H1 (cell line): ENCODE measurements around the gene HGFAC. TPM values are rescaled to one million over a fixed set of nuclear protein-coding genes. Genes with fewer than 3 reads are reported as not detected.

ENCODE experiments used
- CBX8 ChIP-seq: fragments of 300-800, 300-1000 bp; sonication (generic); IDR thresholded peaks from 2 replicates; pipeline ENCODE4 v1.7.1; 2016; ENCODE audit warnings: low read depth, low read length, borderline replicate concordance
- E2F6 ChIP-seq: IDR thresholded peaks from 2 replicates; pipeline ENCODE4 v1.6.1; 2012; ENCODE audit warnings: inconsistent platforms
- EP300 ChIP-seq, 2 experiments: IDR thresholded peaks; 1 replicate in 1 of 2; 2 replicates in 1 of 2; pipeline ENCODE4 v1.6.1; 2011 to 2012; ENCODE audit warnings: low read depth in 2 of 2, low read length in 2 of 2, mild to moderate bottlenecking in 2 of 2, borderline replicate concordance in 1 of 2, inconsistent platforms in 1 of 2, moderate library complexity in 1 of 2
- GTF2F1 ChIP-seq: IDR thresholded peaks from 2 replicates; pipeline ENCODE4 v1.6.1; 2012; ENCODE audit warnings: low read depth, low read length, improper control_type of control experiment, borderline replicate concordance
- KDM5A ChIP-seq: fragments of 200-600 bp; IDR thresholded peaks from 2 replicates; pipeline ENCODE4 v1.7.1; 2012; ENCODE audit warnings: mild to moderate bottlenecking, low read length, inconsistent platforms, mixed read lengths
- POLR2A ChIP-seq, 2 experiments: IDR thresholded peaks; 1 replicate in 1 of 2; 2 replicates in 1 of 2; pipeline ENCODE4 v1.6.1; 2011; ENCODE audit warnings: low read depth in 2 of 2, low read length in 2 of 2, mild to moderate bottlenecking in 2 of 2; ENCODE audit errors: control extremely low read depth in 1 of 2
- POLR2AphosphoS5 ChIP-seq: IDR thresholded peaks from 2 replicates; pipeline ENCODE4 v1.6.1; 2011; ENCODE audit warnings: low read depth, low read length
- RXRA ChIP-seq: IDR thresholded peaks from 2 replicates; pipeline ENCODE4 v1.6.1; 2011; ENCODE audit warnings: low read depth, mild to moderate bottlenecking, low read length, moderate library complexity; ENCODE audit not compliant: insufficient read depth
- SAP30 ChIP-seq: fragments of 300-600 bp; sonication (generic); IDR thresholded peaks from 2 replicates; pipeline ENCODE4 v1.7.1; 2012; ENCODE audit warnings: low read length, moderate library complexity, mild to moderate bottlenecking, inconsistent platforms; ENCODE audit not compliant: insufficient read depth, insufficient replicate concordance
- polyA plus RNA-seq, 7 experiments: library from polyadenylated mRNA; depleted of rRNA in 3 of 7; stranded (reverse) in 5 of 7; unstranded in 2 of 7; fragments of >200 nt in 5 of 7; fragments of 200-250 nt in 2 of 7; gene quantifications; 1 replicate in 5 of 7; 2 replicates in 1 of 7; 4 replicates in 1 of 7; pipeline versions ENCODE4 v1.2.1 to v1.2.3, GENCODE V29; 2011 to 2013; ENCODE audit warnings: missing spikeins in 2 of 7, mixed read lengths in 2 of 7
- total RNA-seq: library from RNA; stranded (reverse); fragmentation: NEBNext Ultra II Directional; extraction: Animal tissue kit (Norgen Biotek cat#: 25700); gene quantifications from 2 replicates; pipeline ENCODE4 v1.2.1, GENCODE V29; 2021

The HGFAC gene
- total and polyA plus RNA-seq, 2 of the 8 experiments (the other 6 are each of a cell fraction or from before 2014, with no cell fraction given): 0.14 to 0.15 TPM

- TF ChIP-seq SAP30 (no peak), GTF2F1 (no peak), POLR2A (IDR thresholded peaks at IDR 0.05; ENCODE audit: control extremely low read depth in 1 of 2, low read depth in 2 of 2, low read length in 2 of 2) (no peak), POLR2AphosphoS5 (no peak), E2F6 (no peak), EP300 (IDR thresholded peaks at IDR 0.05; ENCODE audit: borderline replicate concordance in 1 of 2, low read depth in 2 of 2, low read length in 2 of 2) (no peak), KDM5A (no peak), RXRA (no peak), CBX8 (no peak)
These were observed 1.4 kb downstream of the HGFAC start (continued) for GRCh38 chr4:3442959-3443749.
